ENCODE data around the gene STAT6.

STAT6 gene

DNA sequence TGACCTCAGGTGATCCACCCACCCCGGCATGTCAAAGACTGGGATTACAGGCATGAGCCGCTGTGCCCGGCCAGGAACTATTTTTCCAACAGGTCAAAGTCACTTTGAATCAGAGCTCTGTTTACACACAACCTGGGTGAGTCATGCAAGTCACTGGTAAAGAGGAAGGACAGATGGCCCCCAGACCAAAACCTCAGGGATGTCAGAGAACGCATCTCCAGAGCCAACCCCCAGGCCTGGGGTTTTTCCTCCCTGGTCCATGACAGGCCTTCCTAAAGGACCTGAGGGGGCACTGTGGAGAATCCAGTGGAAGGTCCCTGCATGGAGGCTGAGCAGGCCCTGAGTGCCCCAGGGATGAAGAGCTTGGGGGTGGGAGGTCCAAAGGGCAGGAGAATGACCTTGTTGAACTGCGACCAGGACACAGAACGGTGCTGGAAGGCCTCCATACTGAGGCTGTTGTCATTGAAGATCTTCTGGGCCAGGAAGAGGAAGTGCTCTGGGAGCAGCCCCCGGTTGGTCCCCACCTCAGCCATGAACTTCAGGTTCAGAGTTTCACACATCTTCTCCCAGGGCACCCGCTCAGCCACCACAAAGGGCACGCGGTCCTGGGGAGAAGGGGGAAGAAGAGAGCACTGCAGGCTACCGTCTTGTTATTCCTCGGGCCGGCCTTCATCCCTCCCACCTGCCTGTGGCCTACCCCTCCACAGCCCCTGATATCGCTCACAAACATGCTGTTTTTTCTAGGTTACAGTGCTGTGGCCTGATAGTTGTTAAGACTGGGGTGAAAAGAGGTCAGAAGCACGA lies 9.1 kb downstream of the STAT6 start:
- DNase-seq (ENCODE audit: low read depth, low spot score): no peak

GRCh38 chr12:57099766-57100165 lies 11.4 kb downstream of the STAT6 start:
- no peak for DNase-seq (ENCODE audit: low read depth, low spot score)

- DNase-seq (ENCODE audit: low read depth, low spot score): no peak
These were observed 12.0 kb downstream of the STAT6 start for GRCh38 chr12:57099047-57099714.

- DNase-seq (ENCODE audit: low read depth, low spot score): no peak
These were observed 12.6 kb downstream of the STAT6 start for GRCh38 chr12:57098546-57098945.

DNA sequence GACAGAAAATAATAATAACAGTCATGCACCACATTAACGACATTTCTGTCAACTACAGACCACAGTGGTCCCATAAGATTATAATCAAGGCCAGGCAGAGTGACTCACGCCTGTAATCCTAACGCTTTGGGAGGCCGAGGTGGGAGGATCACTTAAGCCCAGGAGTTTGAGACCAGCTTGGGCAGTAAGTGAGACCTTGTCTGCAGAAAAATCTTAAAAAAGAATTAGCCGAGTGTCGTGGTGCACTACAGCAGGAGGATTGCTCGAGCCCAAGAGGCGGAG lies 13.7 kb downstream of the STAT6 start:
- DNase-seq (ENCODE audit: low read depth, low spot score): no peak

- no peak for DNase-seq (ENCODE audit: low read depth, low spot score)
These were observed 14.2 kb downstream of the STAT6 start for GRCh38 chr12:57096748-57097553.

GRCh38 chr12:57096099-57096572 lies 15.0 kb downstream of the STAT6 start:
- no peak for DNase-seq (ENCODE audit: low read depth, low spot score)

- no peak for DNase-seq (ENCODE audit: low read depth, low spot score)
These were observed 15.7 kb downstream of the STAT6 start for GRCh38 chr12:57095440-57095839.

DNA sequence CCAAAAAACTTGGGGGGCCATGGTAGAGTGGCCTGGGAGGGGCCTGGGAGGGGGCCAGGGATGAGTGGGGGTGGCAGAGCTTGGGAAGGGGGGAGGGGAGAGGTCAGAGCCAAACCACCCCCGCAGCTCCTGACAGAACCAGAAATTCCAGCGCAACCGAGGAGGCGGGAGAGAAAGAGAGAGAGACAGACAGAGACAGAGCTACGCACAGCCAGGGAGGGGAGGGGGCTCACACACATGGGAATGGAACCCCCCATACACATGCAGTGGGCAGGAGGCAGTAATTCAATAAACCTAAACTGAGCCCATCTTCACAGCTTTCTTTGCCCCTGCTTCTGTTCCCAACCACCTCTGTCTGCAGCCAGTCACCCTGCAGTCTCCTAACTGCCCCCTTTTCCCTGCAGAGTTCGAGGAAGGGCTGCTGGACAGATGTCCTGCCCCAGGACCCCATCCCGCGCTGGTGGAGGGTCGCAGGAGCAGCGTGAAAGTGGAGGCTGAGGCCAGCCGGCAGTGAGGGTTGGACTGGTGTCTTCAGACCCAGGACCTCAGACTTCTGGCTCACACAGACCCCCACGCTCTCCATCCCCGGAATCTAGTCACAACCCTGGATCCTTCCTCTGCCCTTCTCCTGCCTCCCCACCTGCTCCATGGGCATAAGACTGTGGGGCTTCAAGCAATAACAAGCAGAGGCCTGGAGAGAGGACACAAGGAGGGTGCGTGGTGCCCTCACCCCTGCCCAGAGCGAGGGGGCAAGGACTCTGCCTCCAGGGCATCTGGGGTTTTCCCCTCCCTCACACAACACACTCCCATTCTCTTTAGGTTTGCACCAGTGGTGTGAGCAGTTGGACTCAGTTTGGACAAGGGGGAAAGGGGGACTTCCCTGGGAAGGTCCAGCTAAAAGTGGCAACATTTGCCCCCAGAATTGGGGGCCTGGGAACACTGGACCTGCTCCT lies 16.7 kb downstream of the STAT6 start:
- DNase-seq (ENCODE audit: low read depth, low spot score): no peak

DNA sequence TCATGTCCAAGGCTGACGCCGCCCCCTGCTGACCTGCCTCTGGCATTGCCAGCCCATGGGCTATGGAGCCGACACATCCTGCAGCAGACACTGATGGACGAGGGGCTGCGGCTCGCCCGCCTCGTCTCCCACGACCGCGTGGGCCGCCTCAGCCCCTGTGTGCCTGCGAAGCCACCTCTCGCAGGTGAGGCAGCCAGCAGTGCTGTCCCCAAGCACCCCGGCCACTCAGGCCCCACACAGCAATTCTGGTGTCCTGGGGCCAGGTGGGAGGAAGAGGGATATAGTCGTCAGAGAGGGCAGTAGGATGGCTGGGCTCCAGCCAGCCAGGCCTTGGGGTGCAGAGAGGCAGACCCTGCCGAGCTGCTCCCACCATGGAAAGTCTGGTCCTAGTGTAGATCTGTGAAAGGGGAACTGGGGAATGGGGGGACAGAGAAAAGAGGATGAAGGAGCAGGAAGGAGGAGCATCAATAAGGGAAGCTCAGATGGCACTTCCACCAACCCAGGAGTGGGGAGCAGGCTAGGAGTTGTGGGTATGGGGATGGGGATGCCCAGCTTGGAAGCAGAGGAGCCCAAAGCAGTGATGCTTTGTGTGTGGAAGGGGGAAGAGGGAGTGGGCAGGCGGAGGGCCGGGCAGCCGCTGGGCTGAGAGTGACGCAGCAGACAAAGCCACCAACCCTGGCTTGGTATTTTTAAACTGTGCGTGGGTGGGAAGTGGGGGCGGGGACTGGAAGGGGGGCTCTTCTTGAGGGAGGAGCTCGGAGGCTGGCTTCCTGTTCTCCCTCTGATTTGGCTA lies 17.6 kb downstream of the STAT6 start:
- no peak for DNase-seq (ENCODE audit: low read depth, low spot score)

- DNase-seq (ENCODE audit: low read depth, low spot score): no peak
These were observed 18.2 kb downstream of the STAT6 start for GRCh38 chr12:57092876-57093414.

- no peak for DNase-seq (ENCODE audit: low read depth, low spot score)
These were observed 18.7 kb downstream of the STAT6 start for GRCh38 chr12:57092529-57092862.

DNA sequence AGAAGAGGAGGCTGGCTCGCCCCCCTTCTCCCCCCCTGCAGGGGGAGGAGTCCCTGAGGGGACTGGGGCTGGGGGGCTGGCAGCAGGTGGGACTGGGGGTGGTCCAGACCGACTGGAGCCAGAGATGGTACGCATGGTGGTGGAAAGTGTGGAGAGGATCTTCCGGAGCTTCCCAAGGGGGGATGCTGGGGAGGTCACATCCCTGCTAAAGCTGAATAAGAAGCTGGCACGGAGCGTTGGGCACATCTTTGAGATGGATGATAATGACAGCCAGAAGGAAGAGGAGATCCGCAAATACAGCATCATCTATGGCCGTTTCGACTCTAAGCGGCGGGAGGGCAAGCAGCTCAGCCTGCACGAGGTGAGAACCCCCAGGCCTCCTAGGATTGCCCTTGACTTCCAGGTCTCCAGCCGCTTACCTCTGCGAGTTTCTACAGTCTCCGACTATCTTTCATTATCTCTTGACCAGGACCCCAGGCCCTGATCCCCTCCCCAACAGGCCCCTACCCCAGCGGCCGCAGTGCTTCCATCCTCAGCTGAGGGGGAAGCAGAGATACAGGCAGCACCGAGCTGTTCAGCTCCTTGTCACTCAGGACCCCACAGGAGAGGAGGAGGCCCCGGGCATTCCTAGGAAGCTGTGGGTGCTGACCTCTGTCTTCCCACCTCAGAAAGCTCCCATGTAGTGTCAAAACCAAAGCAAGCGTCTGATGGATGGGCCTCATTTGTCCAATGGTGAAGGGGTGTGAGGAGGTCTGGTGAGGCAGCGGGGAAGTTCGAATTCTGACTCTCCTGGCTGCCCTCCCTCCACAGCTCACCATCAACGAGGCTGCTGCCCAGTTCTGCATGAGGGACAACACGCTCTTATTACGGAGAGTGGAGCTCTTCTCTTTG lies 19.3 kb downstream of the STAT6 start:
- no peak for DNase-seq (ENCODE audit: low read depth, low spot score)

DNA sequence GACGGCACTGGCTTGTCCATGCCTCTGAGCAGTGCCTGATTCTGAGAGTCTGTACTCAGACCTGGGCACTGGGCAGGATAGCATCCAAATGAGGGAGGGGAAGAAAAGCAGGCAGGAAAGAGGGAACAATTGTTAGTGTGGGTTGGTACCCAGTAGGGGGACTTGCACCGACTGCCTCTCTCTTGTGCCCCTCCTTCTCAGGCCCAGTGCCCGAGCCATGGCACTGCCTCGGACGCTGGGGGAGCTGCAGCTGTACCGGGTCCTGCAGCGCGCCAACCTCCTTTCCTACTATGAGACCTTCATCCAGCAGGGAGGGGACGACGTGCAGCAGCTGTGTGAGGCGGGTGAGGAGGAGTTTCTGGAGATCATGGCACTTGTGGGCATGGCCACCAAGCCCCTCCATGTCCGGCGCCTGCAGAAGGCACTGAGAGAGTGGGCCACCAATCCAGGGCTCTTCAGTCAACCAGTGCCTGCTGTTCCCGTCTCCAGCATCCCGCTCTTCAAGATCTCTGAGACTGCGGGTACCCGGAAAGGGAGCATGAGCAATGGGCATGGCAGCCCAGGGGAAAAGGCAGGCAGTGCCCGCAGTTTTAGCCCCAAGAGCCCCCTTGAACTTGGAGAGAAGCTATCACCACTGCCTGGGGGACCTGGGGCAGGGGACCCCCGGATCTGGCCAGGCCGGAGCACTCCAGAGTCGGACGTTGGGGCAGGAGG lies 20.1 kb downstream of the STAT6 start:
- DNase-seq (ENCODE audit: low read depth, low spot score): no peak

- DNase-seq (ENCODE audit: low read depth, low spot score): no peak
These were observed 20.7 kb downstream of the STAT6 start for GRCh38 chr12:57090490-57090889.

DNA sequence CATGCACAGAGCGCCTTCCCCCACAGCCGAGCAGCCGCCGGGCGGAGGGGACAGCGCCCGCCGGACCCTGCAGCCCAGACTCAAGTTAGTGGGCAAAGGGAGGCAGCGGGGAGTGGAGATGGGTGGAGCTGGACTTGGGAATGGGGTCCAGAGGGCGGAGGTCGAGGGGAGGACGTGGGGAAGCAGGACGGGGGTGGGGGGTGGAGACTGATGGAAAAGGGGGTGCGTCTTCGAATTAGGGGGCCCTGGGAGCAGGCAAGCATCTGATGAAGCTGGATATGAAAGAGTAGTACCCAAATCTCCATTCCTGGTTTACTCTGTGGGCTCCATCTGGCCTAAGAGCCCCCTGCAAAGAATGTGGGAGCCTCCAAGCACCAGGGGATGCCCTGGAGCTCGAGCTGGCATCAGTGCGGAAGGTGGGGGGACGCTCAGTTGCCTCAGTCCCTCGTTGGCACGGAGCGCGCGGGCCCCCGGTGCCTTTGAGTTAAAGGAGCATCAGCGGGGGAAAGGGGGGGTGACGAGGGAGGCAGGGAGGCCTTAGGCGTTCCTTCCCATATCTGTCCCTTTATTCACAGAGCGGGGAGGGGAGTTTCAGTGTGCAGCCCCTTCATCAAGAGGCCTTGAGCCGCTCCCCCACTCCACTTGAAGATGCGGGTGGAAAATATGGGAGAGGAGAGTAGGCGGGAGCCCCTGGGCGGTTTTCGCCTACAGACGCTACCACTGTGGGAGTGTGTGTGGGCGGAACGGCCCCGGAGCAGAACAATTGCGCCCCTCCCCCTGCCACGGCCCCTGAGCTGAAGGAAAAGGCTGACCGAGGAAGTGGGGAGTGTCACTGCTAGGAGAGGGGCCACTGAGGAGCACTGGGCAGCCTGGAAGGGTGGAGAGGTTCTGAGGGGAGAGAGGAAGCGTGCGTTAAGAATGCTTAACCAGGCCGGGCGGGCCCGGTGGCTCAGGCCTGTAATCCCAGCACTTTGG lies 21.6 kb downstream of the STAT6 start:
- no peak for DNase-seq (ENCODE audit: low read depth, low spot score)

Measured in brain pericyte (primary cell).